H1 (cell line): Measurements from ENCODE around the gene LPO. TPM values are rescaled to one million over a fixed set of nuclear protein-coding genes. Genes with fewer than 3 reads are reported as not detected.

ENCODE experiments used
- CTCF ChIA-PET: fragments of 300-600 bp; sonication (Branson Sonifier 250); formaldehyde crosslinking; loops from one replicate; lab custom pipeline; 2021; ENCODE audit not compliant: partially characterized antibody; lab: Charles Lee
- POLR2A ChIA-PET: fragments of 300-600 bp; sonication (Branson Sonifier 250); formaldehyde crosslinking; loops from one replicate; lab custom pipeline; 2021; ENCODE audit warnings: inconsistent platforms; ENCODE audit not compliant: partially characterized antibody; lab: Charles Lee
- DNase-seq, 2 experiments: peaks; one replicate each; pipeline versions ENCODE4 v3.0.0 to v3.0.0-alpha.2; 2010 to 2022; ENCODE audit warnings: low spot score in 2 of 2, low read depth in 1 of 2, mixed read lengths in 1 of 2
- FAIRE-seq: peaks from 2 replicates; lab custom pipeline; 2011; peaks lifted over from hg19 to GRCh38; lab: Jason Lieb, UNC
- H2AFZ ChIP-seq: 2 replicates; pipeline ENCODE4 v1.8.1; 2012; ENCODE audit warnings: low read length, inconsistent platforms
- H2AK5ac ChIP-seq: 2 replicates; pipeline ENCODE4 v1.6.1; 2013; ENCODE audit warnings: low read depth, low read length
- H2BK120ac ChIP-seq: replicated peaks from 2 replicates; pipeline ENCODE3; 2013; ENCODE audit warnings: low read depth, low read length, inconsistent platforms
- H2BK12ac ChIP-seq: 2 replicates; pipeline ENCODE4 v1.6.1; 2013; ENCODE audit warnings: low read depth, low read length
- H2BK15ac ChIP-seq: 2 replicates; pipeline ENCODE4 v1.6.1; 2013; ENCODE audit warnings: low read length
- H2BK20ac ChIP-seq: 2 replicates; pipeline ENCODE4 v1.6.1; 2013; ENCODE audit warnings: low read length
- H2BK5ac ChIP-seq: 2 replicates; pipeline ENCODE4 v1.6.1; 2013; ENCODE audit warnings: low read depth, low read length
- H3K14ac ChIP-seq: 2 replicates; pipeline ENCODE4 v1.6.1; 2013; ENCODE audit warnings: inconsistent platforms; ENCODE audit not compliant: insufficient read length
- H3K18ac ChIP-seq: 2 replicates; pipeline ENCODE4 v1.6.1; 2013; ENCODE audit warnings: low read length; ENCODE audit errors: extremely low read depth
- H3K23ac ChIP-seq: 2 replicates; pipeline ENCODE4 v1.6.1; 2013; ENCODE audit warnings: inconsistent platforms; ENCODE audit not compliant: insufficient read length
- H3K23me2 ChIP-seq: 2 replicates; pipeline ENCODE4 v1.6.1; 2013; ENCODE audit warnings: low read depth, low read length
- H3K27ac ChIP-seq: 2 replicates; pipeline ENCODE4 v1.6.1; 2011; ENCODE audit warnings: low read depth, low read length, inconsistent platforms
- H3K27me3 ChIP-seq, 4 experiments: replicated peaks in 1 of 4; 1 replicate in 1 of 4; 2 replicates in 3 of 4; pipeline versions ENCODE4 v1.6.1 to v1.8.1; 2011 to 2013; ENCODE audit warnings: low read length in 3 of 4, mild to moderate bottlenecking in 3 of 4, inconsistent platforms in 2 of 4, mixed read lengths in 2 of 4, moderate library complexity in 1 of 4; ENCODE audit not compliant: control insufficient read depth in 3 of 4, insufficient read depth in 3 of 4; ENCODE audit errors: extremely low read depth in 1 of 4
- H3K36me3 ChIP-seq, 4 experiments: 2 replicates each; pipeline versions ENCODE4 v1.6.1 to v1.8.1; 2011 to 2013; ENCODE audit warnings: mild to moderate bottlenecking in 4 of 4, low read length in 3 of 4, moderate library complexity in 2 of 4, control low read depth in 1 of 4, inconsistent platforms in 1 of 4; ENCODE audit not compliant: insufficient read depth in 4 of 4, control insufficient read depth in 2 of 4
- H3K4ac ChIP-seq: replicated peaks from 2 replicates; pipeline ENCODE3; 2013; ENCODE audit warnings: low read length, low read depth, mixed read lengths, inconsistent platforms; ENCODE audit not compliant: insufficient read length
- H3K4me1 ChIP-seq, 4 experiments: replicated peaks in 1 of 4; 1 replicate in 1 of 4; 2 replicates in 3 of 4; pipeline versions ENCODE4 v1.6.1 to v1.8.1; 2011 to 2013; ENCODE audit warnings: low read length in 3 of 4, inconsistent platforms in 2 of 4, mixed read lengths in 1 of 4; ENCODE audit not compliant: insufficient read depth in 4 of 4, control insufficient read depth in 3 of 4
- H3K4me2 ChIP-seq, 2 experiments: 2 replicates each; pipeline versions ENCODE4 v1.6.1 to v1.8.1; 2011 to 2013; ENCODE audit warnings: low read depth in 2 of 2, low read length in 2 of 2, control low read depth in 1 of 2, inconsistent platforms in 1 of 2, mild to moderate bottlenecking in 1 of 2; ENCODE audit not compliant: insufficient read depth in 1 of 2
- H3K4me3 ChIP-seq, 4 experiments: fragments of 200-600, 300-600 bp in 1 of 4; sonication (generic), shearing (Covaris generic), sonication (Bioruptor Twin) in 1 of 4; 2 replicates each; pipeline versions ENCODE4 v1.5.1 to v1.8.1; 2011 to 2016; ENCODE audit warnings: low read length in 4 of 4, low read depth in 3 of 4, control low read depth in 2 of 4, inconsistent platforms in 2 of 4, mild to moderate bottlenecking in 2 of 4, mixed read lengths in 1 of 4, moderate library complexity in 1 of 4; ENCODE audit not compliant: insufficient read depth in 2 of 4; ENCODE audit errors: extremely low read depth in 1 of 4
- H3K56ac ChIP-seq: replicated peaks from 2 replicates; pipeline ENCODE3; 2013; ENCODE audit warnings: low read depth, mild to moderate bottlenecking, mixed read lengths, low read length, inconsistent platforms; ENCODE audit not compliant: insufficient read length
- H3K79me1 ChIP-seq: 2 replicates; pipeline ENCODE4 v1.6.1; 2013; ENCODE audit warnings: low read depth, low read length, control low read depth
- H3K79me2 ChIP-seq, 2 experiments: 2 replicates each; pipeline versions ENCODE4 v1.6.1 to v1.8.1; 2012 to 2013; ENCODE audit warnings: low read length in 2 of 2, mild to moderate bottlenecking in 2 of 2, inconsistent platforms in 1 of 2; ENCODE audit not compliant: insufficient read depth in 2 of 2, control insufficient read depth in 1 of 2
- H3K9ac ChIP-seq, 4 experiments: replicated peaks in 1 of 4; 1 replicate in 1 of 4; 2 replicates in 3 of 4; pipeline versions ENCODE4 v1.6.1 to v1.8.1; 2011 to 2013; ENCODE audit warnings: low read depth in 3 of 4, low read length in 3 of 4, control low read depth in 2 of 4, mild to moderate bottlenecking in 2 of 4, moderate library complexity in 2 of 4, inconsistent platforms in 1 of 4; ENCODE audit errors: extremely low read depth in 1 of 4
- H3K9me3 ChIP-seq, 2 experiments: 2 replicates each; pipeline versions ENCODE4 v1.6.1 to v1.8.1; 2012 to 2013; ENCODE audit warnings: mild to moderate bottlenecking in 2 of 2, moderate library complexity in 2 of 2, control low read depth in 1 of 2, inconsistent platforms in 1 of 2, low read depth in 1 of 2, low read length in 1 of 2, mixed read lengths in 1 of 2; ENCODE audit not compliant: insufficient read depth in 2 of 2
- H4K20me1 ChIP-seq, 2 experiments: replicated peaks in 1 of 2; 2 replicates each; pipeline versions ENCODE3 to v1.8.1; 2011 to 2013; ENCODE audit warnings: inconsistent platforms in 2 of 2, low read length in 2 of 2, mild to moderate bottlenecking in 1 of 2; ENCODE audit not compliant: insufficient read depth in 2 of 2, control insufficient read depth in 1 of 2
- H4K5ac ChIP-seq: 2 replicates; pipeline ENCODE4 v1.6.1; 2013; ENCODE audit warnings: low read length, low read depth, mixed read lengths, inconsistent platforms; ENCODE audit not compliant: insufficient read length
- H4K8ac ChIP-seq: 2 replicates; pipeline ENCODE4 v1.8.0; 2013; ENCODE audit warnings: mild to moderate bottlenecking, moderate library complexity, low read length, inconsistent platforms; ENCODE audit not compliant: insufficient read depth; ENCODE audit errors: extremely low read depth
- H4K91ac ChIP-seq: replicated peaks from 2 replicates; pipeline ENCODE3; 2013; ENCODE audit warnings: low read length, mixed read lengths, inconsistent platforms; ENCODE audit not compliant: insufficient read length
- EZH2 ChIP-seq: fragments of 200-600 bp; sonication (generic); IDR thresholded peaks from 2 replicates; pipeline ENCODE4 v1.7.1; 2012; ENCODE audit warnings: low read depth, mild to moderate bottlenecking, moderate library complexity, low read length, inconsistent platforms; ENCODE audit not compliant: severe bottlenecking
- FOSL1 ChIP-seq: IDR thresholded peaks from 2 replicates; pipeline ENCODE4 v1.6.1; 2011; ENCODE audit warnings: mild to moderate bottlenecking, low read depth, low read length, moderate library complexity; ENCODE audit not compliant: insufficient read depth
- KDM4A ChIP-seq: IDR thresholded peaks from one replicate; pipeline ENCODE4 v1.7.1; 2012; ENCODE audit warnings: low read depth, mild to moderate bottlenecking, moderate library complexity, low read length, inconsistent platforms; ENCODE audit not compliant: severe bottlenecking
- MAX ChIP-seq: IDR thresholded peaks from 2 replicates; pipeline ENCODE4 v1.6.1; 2012; ENCODE audit warnings: inconsistent platforms
- PHF8 ChIP-seq: fragments of 200-600 bp; sonication (generic); conservative IDR thresholded peaks from 2 replicates; pipeline ENCODE4 v1.7.1; 2012; ENCODE audit warnings: low read depth, mild to moderate bottlenecking, inconsistent platforms, low read length, moderate library complexity
- POLR2AphosphoS5 ChIP-seq: IDR thresholded peaks from 2 replicates; pipeline ENCODE4 v1.6.1; 2011; ENCODE audit warnings: low read depth, low read length
- RXRA ChIP-seq: IDR thresholded peaks from 2 replicates; pipeline ENCODE4 v1.6.1; 2011; ENCODE audit warnings: low read depth, mild to moderate bottlenecking, low read length, moderate library complexity; ENCODE audit not compliant: insufficient read depth
- SIN3A ChIP-seq, 2 experiments: IDR thresholded peaks in 1 of 2; conservative IDR thresholded peaks in 1 of 2; 2 replicates each; pipeline ENCODE4 v1.6.1; 2011 to 2012; ENCODE audit warnings: low read length in 2 of 2, improper control_type of control experiment in 1 of 2, low read depth in 1 of 2, mild to moderate bottlenecking in 1 of 2
- SIRT6 ChIP-seq: IDR thresholded peaks from one replicate; pipeline ENCODE4 v1.7.1; 2012; ENCODE audit warnings: low read length, inconsistent platforms
- SP2 ChIP-seq: IDR thresholded peaks from 2 replicates; pipeline ENCODE4 v1.6.1; 2012; ENCODE audit warnings: mild to moderate bottlenecking, low read length, inconsistent platforms
- SRF ChIP-seq: IDR thresholded peaks from 2 replicates; pipeline ENCODE4 v1.6.1; 2011; ENCODE audit warnings: mild to moderate bottlenecking, low read depth, low read length, moderate library complexity
- YY1 ChIP-seq: IDR thresholded peaks from 2 replicates; pipeline ENCODE4 v1.6.1; 2011; ENCODE audit warnings: low read depth, mild to moderate bottlenecking, low read length
- WGBS, 2 experiments: shearing (Covaris generic) in 1 of 2; methylation state at CpG; one replicate each; pipeline versions ENCODE4 v1.1.6 to v1.1.7; 2013 to 2015; ENCODE audit warnings: low lambda C conversion rate in 2 of 2, mixed read lengths in 2 of 2, inconsistent platforms in 1 of 2, low coverage in 1 of 2, missing lambda C conversion rate in 1 of 2; ENCODE audit not compliant: insufficient replicate concordance in 2 of 2, insufficient coverage in 1 of 2, insufficient read length in 1 of 2; ENCODE audit errors: extremely low coverage in 1 of 2, missing lambda C conversion rate in 1 of 2; 5-methylcytosine and 5-hydroxymethylcytosine counted together
- polyA plus RNA-seq, 7 experiments: library from polyadenylated mRNA; depleted of rRNA in 3 of 7; stranded (reverse) in 5 of 7; unstranded in 2 of 7; fragments of >200 nt in 5 of 7; fragments of 200-250 nt in 2 of 7; gene quantifications; 1 replicate in 5 of 7; 2 replicates in 1 of 7; 4 replicates in 1 of 7; pipeline versions ENCODE4 v1.2.1 to v1.2.3, GENCODE V29; 2011 to 2013; ENCODE audit warnings: missing spikeins in 2 of 7, mixed read lengths in 2 of 7
- total RNA-seq: library from RNA; stranded (reverse); fragmentation: NEBNext Ultra II Directional; extraction: Animal tissue kit (Norgen Biotek cat#: 25700); gene quantifications from 2 replicates; pipeline ENCODE4 v1.2.1, GENCODE V29; 2021

Gene LPO
- total and polyA plus RNA-seq, 2 of the 8 experiments (the other 6 are each of a cell fraction or from before 2014, with no cell fraction given) = 0.38 to 0.52 TPM

DNA sequence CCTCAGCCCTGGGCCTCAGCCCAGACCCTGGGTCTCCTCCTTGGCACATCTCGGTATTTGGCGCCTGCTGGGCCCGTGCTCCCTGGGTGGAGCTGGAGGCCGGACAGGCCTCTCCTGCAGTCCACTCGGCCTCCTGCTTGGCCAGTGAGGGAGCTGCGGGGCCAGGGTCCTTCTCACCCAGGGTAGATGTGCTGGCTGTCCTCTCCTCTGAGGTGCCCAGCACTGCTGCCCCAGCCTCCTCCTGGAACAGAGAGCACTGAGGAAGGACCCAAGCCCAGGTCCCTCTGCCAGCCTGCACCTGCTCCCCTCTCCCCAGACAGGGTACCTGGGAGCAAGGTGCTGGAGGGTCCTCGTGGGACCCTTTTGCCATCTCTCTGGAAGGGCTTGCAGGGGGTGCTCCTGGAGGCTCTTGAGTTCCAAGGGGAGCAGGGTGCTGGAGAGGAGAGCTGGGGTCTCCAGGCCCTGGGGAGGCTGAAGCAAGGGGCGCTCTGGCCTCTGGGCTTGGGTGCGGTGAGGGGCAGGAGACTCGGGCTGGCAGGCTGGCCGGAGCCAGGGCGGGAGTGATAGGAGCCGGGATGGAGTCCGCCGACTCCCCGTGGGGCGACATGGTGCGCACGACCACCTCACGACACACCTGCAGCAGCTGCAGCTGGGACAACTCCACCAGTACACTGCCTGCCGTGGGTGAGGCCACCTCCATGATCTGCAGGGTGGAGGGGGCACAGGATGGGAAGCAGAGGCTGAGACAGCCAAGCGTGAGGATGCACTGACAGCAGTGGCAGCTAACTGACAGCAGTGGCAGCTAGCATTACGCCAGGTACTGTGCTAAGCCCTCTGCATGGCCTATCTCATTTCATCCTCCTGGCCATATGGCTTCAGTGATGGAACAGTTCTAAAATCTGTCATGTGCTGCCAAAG lies 72.4 kb downstream of the LPO start:
- H3K4me2 ChIP-seq = no peak overlapping the region
- peak in 1 of 2 experiments; percentile 44 for DNase-seq
- no peaks in the 10 kb centered on the region for H3K79me2 ChIP-seq
- 91% methylated on average over 21 of the region's 23 CpGs; no CpG with 5 or more reads in 1 of the 2 experiments for WGBS, 2 experiments
- no peak overlapping the region for H2AK5ac ChIP-seq
- H2BK5ac ChIP-seq = no peak overlapping the region
- ChIA-PET POLR2A (no interaction called here), CTCF (interaction anchor here (0.7 to 21.9 kb wide), 6 partner anchors 8 to 107 kb away, joined by 3 to 384 read pairs (median 16); partner anchors contain the start of gene RNF43)
- H3K23ac ChIP-seq = no peak overlapping the region
- no peaks in the 10 kb centered on the region for H3K27me3 ChIP-seq
- no peak overlapping the region for H3K4me3 ChIP-seq
- H2BK12ac ChIP-seq = 0 out of 2 replicates have a peak overlapping the region, but pooled peaks have one; percentile 50
- no peaks in the 10 kb centered on the region for H4K20me1 ChIP-seq
- H3K14ac ChIP-seq = no peak overlapping the region
- H3K9ac ChIP-seq = no peak overlapping the region
- no peak overlapping the region for H3K56ac ChIP-seq
- H3K79me1 ChIP-seq = no peaks in the 10 kb centered on the region
- H2AFZ ChIP-seq = no peak overlapping the region
- no peak overlapping the region for H3K4ac ChIP-seq
- no peak for FAIRE-seq
- H4K91ac ChIP-seq = no peak overlapping the region
- no peak overlapping the region for H4K8ac ChIP-seq
- peaks cover 0 to 11% (median 6%) of the 10 kb centered on the region in 4 experiments; a peak in 4 of 7 replicates for H3K4me1 ChIP-seq
- no peak overlapping the region for H3K18ac ChIP-seq
- no peak overlapping the region for H2BK120ac ChIP-seq
- no peaks in the 10 kb centered on the region for H3K9me3 ChIP-seq
- no peaks in the 10 kb centered on the region for H3K36me3 ChIP-seq
- H4K5ac ChIP-seq = no peak overlapping the region
- H2BK15ac ChIP-seq = no peak overlapping the region
- no peak overlapping the region for H3K27ac ChIP-seq
- no peak overlapping the region for H2BK20ac ChIP-seq
- no peaks in the 10 kb centered on the region; the same call in 1 of the 2 replicates for H3K23me2 ChIP-seq
- no peak for TF ChIP-seq KDM4A
- no peak for TF ChIP-seq PHF8
- TF ChIP-seq MAX = no peak
- no peak for TF ChIP-seq SP2
- TF ChIP-seq SIRT6 = no peak
- TF ChIP-seq SRF = no peak
- TF ChIP-seq YY1 = no peak
- no peak for TF ChIP-seq RXRA
- TF ChIP-seq FOSL1 = no peak
- no peak for TF ChIP-seq POLR2AphosphoS5
- TF ChIP-seq EZH2 = no peak
- no peak for TF ChIP-seq SIN3A (conservative IDR thresholded peaks at IDR 0.05 in 1 of 2, IDR thresholded peaks at IDR 0.05 in 1 of 2; ENCODE audit: low read depth in 1 of 2, low read length in 2 of 2)
